Right forelimb (tissue), 1 donor: ENCODE results near the gene PPP3R1.

Experiments
- DNase-seq: peaks from one replicate; pipeline ENCODE4 v3.0.0-alpha.2; 2018

The PPP3R1 gene

GRCh38 chr2:68230241-68231060 lies 21.9 kb downstream of the PPP3R1 start:
- DNase-seq = no peak

- no peak for DNase-seq
Observed at GRCh38 chr2:68226794-68227193, 25.5 kb downstream of the PPP3R1 start.

GRCh38 chr2:68225119-68225632 lies 27.2 kb downstream of the PPP3R1 start:
- no peak for DNase-seq

GRCh38 chr2:68223419-68223818 lies 28.9 kb downstream of the PPP3R1 start:
- DNase-seq = no peak

GRCh38 chr2:68222287-68222686 lies 30.0 kb downstream of the PPP3R1 start:
- DNase-seq = no peak

- no peak for DNase-seq
Observed at GRCh38 chr2:68218343-68218901, 33.9 kb downstream of the PPP3R1 start.

GRCh38 chr2:68217729-68218128 lies 34.6 kb downstream of the PPP3R1 start:
- DNase-seq = no peak

GRCh38 chr2:68216454-68217310 lies 35.6 kb downstream of the PPP3R1 start:
- no peak for DNase-seq

GRCh38 chr2:68214381-68214780 lies 38.0 kb downstream of the PPP3R1 start:
- DNase-seq = no peak

- DNase-seq = no peak
Observed at GRCh38 chr2:68206793-68207192, 45.5 kb downstream of the PPP3R1 start.

GRCh38 chr2:68203587-68203986 lies 48.7 kb downstream of the PPP3R1 start:
- DNase-seq = no peak

GRCh38 chr2:68200157-68200787 lies 52.1 kb downstream of the PPP3R1 start:
- DNase-seq = no peak

GRCh38 chr2:68196120-68196716 lies 56.1 kb downstream of the PPP3R1 start:
- DNase-seq = peak; percentile 54

- no peak for DNase-seq
Observed at GRCh38 chr2:68195096-68195495, 57.2 kb downstream of the PPP3R1 start.

- DNase-seq = no peak
Observed at GRCh38 chr2:68193787-68194372, 58.5 kb downstream of the PPP3R1 start.

GRCh38 chr2:68193144-68193543 lies 59.2 kb downstream of the PPP3R1 start:
- no peak for DNase-seq

- no peak for DNase-seq
Observed at GRCh38 chr2:68190991-68191731, 61.2 kb downstream of the PPP3R1 start.

GRCh38 chr2:68189991-68190784 lies 62.1 kb downstream of the PPP3R1 start:
- no peak for DNase-seq

- DNase-seq = no peak
Observed at GRCh38 chr2:68188831-68189230, 63.5 kb downstream of the PPP3R1 start.

- DNase-seq = no peak
Observed at GRCh38 chr2:68187329-68187728, 65.0 kb downstream of the PPP3R1 start.
